Stimulated activated CD4-positive, alpha-beta T cell treated with anti-CD3 and anti-CD28 coated beads, Interleukin-15, amount 100 ng/mL, for 1 hour (primary cell): Measurements from ENCODE around the gene CTNNA1.
"Not testable (repeated sequence)": the region's sequence is repeated elsewhere in the genome, so short reads cannot be mapped to it uniquely, and the experiment has no call there.

Experiments used
- DNase-seq, 2 donors: peaks; one replicate each; pipeline ENCODE4 v3.0.0-alpha.2; 2020; ENCODE audit warnings: low read depth in 1 of 2, low spot score in 1 of 2

CTNNA1 gene

DNA sequence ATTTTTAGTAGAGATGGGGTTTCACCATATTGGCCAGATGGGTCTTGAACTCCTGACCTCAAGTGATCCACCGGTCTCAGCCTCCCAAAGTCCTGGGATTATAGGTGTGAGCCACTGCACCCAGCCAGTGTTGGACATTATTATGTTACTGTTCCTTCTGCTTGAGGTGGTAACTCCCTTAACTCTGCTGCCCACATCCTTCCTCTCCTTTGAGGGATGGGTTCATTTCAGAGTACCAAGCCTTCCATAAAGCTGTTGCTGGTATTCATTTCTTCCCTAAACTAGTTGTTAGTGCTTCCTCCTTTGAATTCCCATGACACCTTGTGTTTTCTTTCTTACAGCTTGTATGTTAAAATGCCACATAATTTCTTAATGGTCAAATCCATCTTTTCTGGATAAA is 54.0 kb downstream of the CTNNA1 start:
- DNase-seq = no peak

GRCh38 chr5:138809391-138809790 is 56.2 kb downstream of the CTNNA1 start:
- no peak for DNase-seq

- DNase-seq = not testable (repeated sequence)
Measured at GRCh38 chr5:138810861-138811260, 57.6 kb downstream of the CTNNA1 start.

GRCh38 chr5:138815529-138815928 is 62.3 kb downstream of the CTNNA1 start:
- no peak for DNase-seq

- no peak for DNase-seq
Measured at GRCh38 chr5:138817241-138817640, 64.0 kb downstream of the CTNNA1 start.

GRCh38 chr5:138819081-138819480 is 65.9 kb downstream of the CTNNA1 start:
- no peak for DNase-seq

DNA sequence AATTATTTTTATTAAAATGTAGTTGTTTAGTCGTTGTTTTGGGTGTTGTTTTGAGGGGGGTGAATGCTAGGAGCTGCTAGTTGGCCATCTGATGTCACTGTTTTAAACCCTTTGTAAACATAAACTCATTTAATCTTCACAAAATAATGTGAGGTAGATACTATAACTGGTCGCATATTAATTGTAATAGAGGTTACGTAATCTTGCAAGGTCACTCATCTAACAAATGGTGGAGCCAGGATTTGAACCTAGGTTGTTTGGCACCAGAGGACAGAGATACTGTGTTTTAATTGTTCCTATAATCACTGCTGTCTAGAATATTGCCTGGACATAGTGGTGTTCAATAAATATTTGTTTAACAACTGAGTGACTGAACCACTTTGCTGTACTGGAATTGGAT is 67.5 kb downstream of the CTNNA1 start:
- DNase-seq = no peak

DNA sequence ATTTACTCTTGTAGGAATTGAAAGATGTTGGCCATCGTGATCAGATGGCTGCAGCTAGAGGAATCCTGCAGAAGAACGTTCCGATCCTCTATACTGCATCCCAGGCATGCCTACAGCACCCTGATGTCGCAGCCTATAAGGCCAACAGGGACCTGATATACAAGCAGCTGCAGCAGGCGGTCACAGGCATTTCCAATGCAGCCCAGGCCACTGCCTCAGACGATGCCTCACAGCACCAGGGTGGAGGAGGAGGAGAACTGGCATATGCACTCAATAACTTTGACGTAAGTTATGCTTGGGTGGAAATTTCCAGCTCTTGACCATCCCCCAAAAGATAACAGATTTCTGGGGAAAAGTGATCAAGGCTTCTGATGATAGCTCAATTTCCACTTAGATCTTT is 71.3 kb downstream of the CTNNA1 start:
- no peak for DNase-seq

GRCh38 chr5:138824924-138825863 is 72.0 kb downstream of the CTNNA1 start:
- no peak for DNase-seq

DNA sequence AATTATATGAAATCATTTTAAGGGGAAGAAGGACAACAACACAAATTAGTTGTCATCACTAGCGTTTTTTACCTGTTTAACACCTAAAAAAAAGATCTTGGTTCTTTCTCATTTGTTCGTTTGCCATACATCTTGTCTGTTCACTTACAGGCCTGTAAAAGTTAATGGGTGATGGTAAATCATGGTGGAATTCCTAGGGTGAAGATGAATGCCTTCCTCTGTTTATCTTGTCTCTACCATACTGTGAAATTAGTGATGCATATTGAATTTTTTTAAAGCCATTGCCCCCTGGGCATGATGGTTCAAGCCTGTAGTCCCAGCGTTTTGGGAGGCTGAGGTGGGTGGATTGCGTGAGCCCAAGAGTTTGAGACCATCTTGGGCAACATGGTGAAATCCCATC is 75.3 kb downstream of the CTNNA1 start:
- no peak for DNase-seq

GRCh38 chr5:138829341-138829740 is 76.1 kb downstream of the CTNNA1 start:
- no peak for DNase-seq

DNA sequence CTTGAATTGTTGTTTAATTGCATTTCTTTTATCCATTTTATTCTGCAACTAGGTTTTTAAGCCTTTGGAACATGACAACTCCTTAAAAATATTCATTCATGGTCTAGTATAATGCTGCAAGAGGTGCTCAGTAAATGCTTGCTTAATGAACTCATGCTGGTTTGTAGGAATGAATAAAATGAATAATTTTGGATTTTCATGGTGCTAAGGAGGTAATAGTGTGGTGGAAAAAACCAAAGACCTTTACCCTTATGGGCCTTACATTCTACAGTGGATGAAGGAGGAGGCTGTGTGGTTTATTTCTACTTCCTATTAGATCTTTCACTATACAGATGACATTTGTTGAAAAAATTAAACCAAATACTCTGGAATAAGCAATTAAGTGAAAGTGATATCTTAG is 78.5 kb downstream of the CTNNA1 start:
- DNase-seq = no peak

DNA sequence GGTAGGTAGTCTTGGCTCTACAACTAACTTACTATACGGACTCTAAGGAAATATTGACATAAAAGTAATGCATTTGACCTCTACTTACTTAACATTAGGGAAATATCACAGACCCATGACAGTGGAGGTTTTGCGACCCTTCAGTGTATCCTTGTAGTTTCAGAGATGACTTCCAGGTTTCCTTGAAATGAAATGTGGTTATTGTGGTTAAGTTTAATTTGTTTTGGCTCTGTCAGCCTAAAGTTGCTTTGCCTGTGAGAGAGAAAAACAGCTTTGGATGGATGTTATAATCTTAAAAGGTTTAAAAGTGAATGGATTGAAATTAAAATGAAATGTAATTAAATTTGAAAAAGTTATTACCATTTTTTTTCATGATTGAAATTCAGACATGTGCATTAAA is 79.0 kb downstream of the CTNNA1 start:
- no peak for DNase-seq

GRCh38 chr5:138833080-138833479 is 79.9 kb downstream of the CTNNA1 start:
- DNase-seq = no peak

DNA sequence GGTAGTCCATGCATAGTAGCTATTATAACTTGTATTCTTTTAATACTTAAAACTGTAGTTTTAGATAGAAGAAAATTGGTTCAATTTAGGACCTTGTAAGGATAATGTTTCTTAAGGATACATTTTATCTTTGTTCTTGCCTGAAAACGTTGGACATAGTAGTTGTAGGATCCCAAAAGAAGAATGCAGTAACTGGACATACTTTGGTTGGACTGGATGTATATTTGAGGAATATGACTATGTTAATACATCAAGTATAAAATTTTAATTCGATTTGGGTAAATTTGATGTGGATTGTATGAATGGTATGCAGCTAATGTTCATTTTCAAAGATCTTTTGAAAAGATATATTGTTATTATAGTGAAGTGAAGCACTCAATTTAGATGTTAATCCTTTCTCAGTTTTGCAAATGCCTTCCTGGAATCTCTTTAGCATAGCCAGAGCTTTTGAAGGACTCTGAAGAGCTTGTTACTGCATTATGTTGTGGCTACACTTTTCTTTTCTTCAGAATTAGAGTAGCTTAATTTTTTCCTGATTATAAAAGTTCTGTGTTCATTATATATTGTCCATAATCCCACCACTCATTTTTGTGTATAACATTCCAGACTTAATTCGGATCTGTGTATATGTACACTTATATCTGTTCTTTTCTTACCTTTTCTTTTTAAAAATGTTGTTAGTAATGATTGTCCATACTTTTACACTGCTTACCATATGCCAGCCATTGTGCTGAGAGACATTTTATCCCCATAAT is 80.7 kb downstream of the CTNNA1 start:
- no peak for DNase-seq

DNA sequence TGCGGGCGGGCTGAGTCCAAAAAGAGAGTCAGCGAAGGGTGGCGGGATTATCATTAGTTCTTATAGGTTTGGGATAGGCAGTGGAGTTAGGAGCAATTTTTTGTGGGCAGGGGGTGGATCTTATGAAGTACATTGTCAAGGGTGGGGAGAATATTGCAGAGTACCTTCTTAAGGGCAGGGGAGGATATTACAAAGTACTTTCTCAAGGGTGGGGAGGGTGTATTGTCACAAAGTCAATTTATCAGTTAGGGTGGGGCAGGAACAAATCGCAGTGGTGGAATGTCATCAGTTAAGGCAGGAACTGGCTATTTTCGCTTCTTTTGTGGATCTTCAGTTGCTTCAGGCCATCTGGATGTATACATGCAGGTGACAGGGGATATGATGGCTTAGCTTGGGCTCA is 81.6 kb downstream of the CTNNA1 start:
- DNase-seq = not testable (repeated sequence)

GRCh38 chr5:138837160-138837559 is 83.9 kb downstream of the CTNNA1 start:
- no peak for DNase-seq

DNA sequence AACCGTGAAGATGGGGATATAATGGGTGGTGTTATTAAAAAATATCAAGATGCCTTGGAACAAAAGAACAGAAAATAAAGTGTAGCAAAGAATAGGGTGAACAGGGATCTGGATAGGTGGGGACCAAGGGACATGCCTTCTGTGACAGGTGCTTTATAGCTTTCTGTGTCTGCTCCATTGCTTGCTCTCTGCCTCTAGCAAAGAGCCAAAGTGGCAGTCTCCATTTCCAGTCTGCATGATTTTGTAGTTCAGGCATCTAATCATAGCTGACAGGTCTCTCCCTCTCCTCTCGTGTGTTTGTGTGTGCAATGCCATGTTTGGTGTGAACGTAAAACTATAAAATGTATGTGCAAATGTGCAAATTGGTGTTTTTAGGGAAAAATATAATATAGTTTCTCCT is 86.9 kb downstream of the CTNNA1 start:
- DNase-seq = no peak

DNA sequence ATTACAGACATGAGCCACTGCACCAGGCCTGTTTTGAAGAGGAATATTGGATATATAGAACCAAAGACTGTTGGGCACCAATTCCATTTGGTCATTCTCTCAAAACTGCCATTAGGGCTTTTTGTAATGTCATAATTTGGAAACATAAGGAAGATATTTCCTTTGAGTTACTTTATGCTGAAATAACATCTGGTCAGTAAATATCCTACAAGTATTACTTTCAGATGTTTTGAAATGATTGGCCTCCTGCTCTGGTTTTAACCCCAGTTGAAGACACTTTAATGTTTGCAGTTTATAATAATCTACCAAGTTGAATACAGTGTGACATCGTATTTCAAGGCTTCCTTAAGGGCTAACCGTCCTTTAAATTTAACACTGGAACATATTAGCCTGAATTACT is 88.3 kb downstream of the CTNNA1 start:
- no peak for DNase-seq

DNA sequence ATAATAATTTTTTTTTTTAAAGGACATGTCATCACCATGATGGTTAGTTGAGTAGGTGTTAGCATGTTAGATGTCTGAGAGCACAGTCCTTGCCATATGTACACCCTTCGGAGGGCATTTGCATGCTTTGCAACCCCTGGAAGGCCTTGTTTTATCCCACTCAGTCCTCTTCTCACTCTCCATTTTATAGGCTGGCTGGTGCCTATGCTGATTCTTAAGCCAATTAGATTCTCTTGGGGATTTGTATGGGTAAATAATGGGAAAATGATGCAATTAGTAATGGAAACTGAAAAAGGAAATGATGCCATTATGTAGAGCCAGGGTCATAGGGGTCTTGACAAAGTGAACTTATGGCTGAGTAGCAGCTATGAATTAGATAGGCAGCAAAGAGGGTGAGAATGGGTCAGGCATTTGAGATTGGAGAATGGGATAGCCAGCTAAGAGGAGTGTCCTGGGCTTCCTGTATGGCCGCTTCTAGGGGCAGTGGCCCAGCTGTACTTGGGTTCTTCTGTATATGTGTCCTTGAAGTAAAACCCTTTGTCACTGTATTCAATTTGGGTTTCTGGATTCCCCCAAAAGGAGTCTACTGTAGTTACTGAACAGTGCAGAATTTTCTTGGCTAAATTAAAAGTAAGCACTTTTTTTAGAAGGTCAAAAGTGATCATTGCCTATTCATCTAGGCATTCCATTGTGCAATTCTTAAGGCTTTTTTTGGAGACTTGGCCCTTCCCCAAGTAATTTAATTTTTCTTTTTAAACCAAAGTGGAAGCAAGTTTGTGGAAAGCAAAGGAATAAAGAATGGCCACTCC is 90.3 kb downstream of the CTNNA1 start:
- no peak for DNase-seq

GRCh38 chr5:138844125-138844461 is 90.9 kb downstream of the CTNNA1 start:
- no peak for DNase-seq
